Activated B cell treated with CpG ODN at 0.5 μM for 24 hours (primary cell): ENCODE data around the gene SSTR3. TPM values are rescaled to one million over a fixed set of nuclear protein-coding genes. Genes with fewer than 3 reads are reported as not detected.

ENCODE experiments used
- ATAC-seq: fragments of 200-7000 bp; cut with Tn5 transposase; one replicate; pipeline ENCODE4 v1.10.0; 2021; ENCODE audit warnings: low read depth, mild to moderate bottlenecking, moderate library complexity
- CTCF ChIA-PET: fragments of 350-600 bp; sonication (Branson Sonifier 250); formaldehyde crosslinking; loops from one replicate; lab custom pipeline; 2021; ENCODE audit warnings: antibody characterized with exemption; lab: Charles Lee
- POLR2A ChIA-PET: fragments of 350-600 bp; sonication (Branson Sonifier 250); formaldehyde crosslinking; loops from one replicate; lab custom pipeline; 2021; ENCODE audit warnings: antibody characterized with exemption; lab: Charles Lee
- DNase-seq: peaks from one replicate; pipeline ENCODE4 v3.0.0; 2022
- H3K27ac Mint-ChIP-seq: one replicate; pipeline ENCODE4 v1.8.0; 2020; ENCODE audit warnings: mixed read lengths
- H3K27me3 Mint-ChIP-seq: one replicate; pipeline ENCODE4 v1.8.0; 2021; ENCODE audit warnings: mixed read lengths
- H3K36me3 Mint-ChIP-seq: one replicate; pipeline ENCODE4 v1.8.0; 2021; ENCODE audit warnings: low read depth, mixed read lengths
- H3K4me1 Mint-ChIP-seq: one replicate; pipeline ENCODE4 v1.8.0; 2021; ENCODE audit warnings: mixed read lengths
- H3K4me3 Mint-ChIP-seq: one replicate; pipeline ENCODE4 v1.8.0; 2020; ENCODE audit warnings: mild to moderate bottlenecking, mixed read lengths
- H3K9me3 Mint-ChIP-seq: one replicate; pipeline ENCODE4 v1.8.0; 2020; ENCODE audit warnings: mixed read lengths
- CTCF ChIP-seq: fragments of 200-600 bp; IDR thresholded peaks from one replicate; pipeline ENCODE4 v1.8.0; 2022; ENCODE audit warnings: antibody characterized with exemption, mild to moderate bottlenecking
- intact Hi-C: fragments of 100-400 bp; cut with micrococcal nuclease; formaldehyde crosslinking; loops from one replicate; pipeline ENCODE4 v1.15.1; 2024
- total RNA-seq: library from RNA; stranded (reverse); gene quantifications from 2 replicates; pipeline ENCODE4 v1.2.3, GENCODE V29; 2022

Gene SSTR3
- total RNA-seq, 1 donor from 2014 or later, result 1.8 TPM

- no peak overlapping the region for H3K4me3 Mint-ChIP-seq
- peaks cover 10% of the 10 kb centered on the region for H3K4me1 Mint-ChIP-seq
- ATAC-seq (no peak), DNase-seq (no peak)
- no peak for TF ChIP-seq CTCF
- H3K36me3 Mint-ChIP-seq, result no peaks in the 10 kb centered on the region
- H3K27me3 Mint-ChIP-seq, result peaks cover 8% of the 10 kb centered on the region
- no peak overlapping the region for H3K27ac Mint-ChIP-seq
- H3K9me3 Mint-ChIP-seq, result no peaks in the 10 kb centered on the region
- intact Hi-C loops, result no loop called here
- CTCF ChIA-PET, result interaction anchor here (1.0 kb wide), 1 partner anchor 20 kb away, joined by 3 read pairs; no protein-coding TSS in a partner anchor
- POLR2A ChIA-PET, result no interaction called here
Measured at GRCh38 chr22:37177221-37177620, 35.1 kb downstream of the SSTR3 start.

GRCh38 chr22:37176464-37177061 is 35.7 kb downstream of the SSTR3 start:
- DNase-seq, result no peak

GRCh38 chr22:37175414-37176281 is 36.6 kb downstream of the SSTR3 start:
- peak; percentile 7 for DNase-seq
- Mint-ChIP-seq H3K27me3 (peaks cover 8% of the 10 kb centered on the region), H3K4me1 (peaks cover 10% of the 10 kb centered on the region), H3K4me3 (no peak overlapping the region), H3K36me3 (no peaks in the 10 kb centered on the region), H3K27ac (no peak overlapping the region), H3K9me3 (no peaks in the 10 kb centered on the region)
- CTCF ChIA-PET, result no interaction called here
- ATAC-seq, result no peak
- intact Hi-C loops, result loop anchor here (1.0 kb wide), 1 partner anchor 12 kb away; no protein-coding TSS in a partner anchor
- POLR2A ChIA-PET, result interaction anchor here (1.4 to 1.5 kb wide), 2 partner anchors 13 to 53 kb away, joined by 4 to 7 read pairs; no protein-coding TSS in a partner anchor
- TF ChIP-seq CTCF, result no peak

More at GRCh38 chr22:37176464-37177061, 35.7 kb downstream of the SSTR3 start:
- no peak for TF ChIP-seq CTCF
- ChIA-PET CTCF (interaction anchor here (1.0 kb wide), 1 partner anchor 21 kb away, joined by 3 read pairs; no protein-coding TSS in a partner anchor), POLR2A (interaction anchor here (1.4 to 1.5 kb wide), 2 partner anchors 14 to 54 kb away, joined by 4 to 7 read pairs; no protein-coding TSS in a partner anchor)
- peak; percentile 84 for ATAC-seq
- peaks cover 10% of the 10 kb centered on the region for H3K4me1 Mint-ChIP-seq
- H3K36me3 Mint-ChIP-seq, result no peaks in the 10 kb centered on the region
- intact Hi-C loops, result loop anchor here (1.0 kb wide), 1 partner anchor 13 kb away; no protein-coding TSS in a partner anchor
- H3K27ac Mint-ChIP-seq, result no peak overlapping the region
- H3K27me3 Mint-ChIP-seq, result peaks cover 8% of the 10 kb centered on the region
- peak overlapping the region; percentile 67 for H3K4me3 Mint-ChIP-seq
- H3K9me3 Mint-ChIP-seq, result no peaks in the 10 kb centered on the region

GRCh38 chr22:37174964-37175363 is 37.3 kb downstream of the SSTR3 start:
- TF ChIP-seq CTCF, result no peak
- Mint-ChIP-seq H3K9me3 (no peaks in the 10 kb centered on the region), H3K27ac (no peak overlapping the region), H3K4me1 (peaks cover 10% of the 10 kb centered on the region), H3K4me3 (no peak overlapping the region), H3K27me3 (peaks cover 8% of the 10 kb centered on the region), H3K36me3 (no peaks in the 10 kb centered on the region)
- ATAC-seq (no peak), DNase-seq (peak; percentile 2)
- POLR2A ChIA-PET, result interaction anchor here (1.4 to 1.5 kb wide), 2 partner anchors 12 to 53 kb away, joined by 4 to 7 read pairs; no protein-coding TSS in a partner anchor
- intact Hi-C loops, result no loop called here
- CTCF ChIA-PET, result no interaction called here
